Fibroblast of skin of right biceps (primary cell): ENCODE measurements around the gene SBSN.
A peak's percentile ranks its signal among the peaks of the same experiment; 100 is the strongest.

Experiments used
- DNase-seq: peaks from one replicate; pipeline ENCODE4 v3.0.0-alpha.2; 2013

Gene SBSN

DNA sequence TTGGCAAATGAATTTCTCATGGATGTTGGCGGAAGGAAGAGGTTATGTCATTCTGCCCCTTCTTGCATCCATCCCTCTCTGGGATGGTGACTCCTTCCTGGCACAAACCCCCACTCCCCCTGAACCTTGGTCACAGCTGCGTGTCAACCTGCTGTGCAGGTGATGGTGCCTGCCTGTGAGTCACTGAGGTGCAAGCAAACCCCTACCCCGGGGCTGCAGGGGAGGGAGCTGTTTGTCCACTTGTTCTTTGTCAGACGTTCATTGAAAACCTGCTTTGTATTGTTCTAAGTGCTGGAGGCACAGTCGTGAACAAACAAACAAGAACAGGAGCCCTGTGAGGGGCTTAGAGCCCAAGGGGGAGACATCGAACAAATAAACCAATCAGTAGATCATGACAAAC lies 3.2 kb upstream of the SBSN start:
- no peak for DNase-seq

DNA sequence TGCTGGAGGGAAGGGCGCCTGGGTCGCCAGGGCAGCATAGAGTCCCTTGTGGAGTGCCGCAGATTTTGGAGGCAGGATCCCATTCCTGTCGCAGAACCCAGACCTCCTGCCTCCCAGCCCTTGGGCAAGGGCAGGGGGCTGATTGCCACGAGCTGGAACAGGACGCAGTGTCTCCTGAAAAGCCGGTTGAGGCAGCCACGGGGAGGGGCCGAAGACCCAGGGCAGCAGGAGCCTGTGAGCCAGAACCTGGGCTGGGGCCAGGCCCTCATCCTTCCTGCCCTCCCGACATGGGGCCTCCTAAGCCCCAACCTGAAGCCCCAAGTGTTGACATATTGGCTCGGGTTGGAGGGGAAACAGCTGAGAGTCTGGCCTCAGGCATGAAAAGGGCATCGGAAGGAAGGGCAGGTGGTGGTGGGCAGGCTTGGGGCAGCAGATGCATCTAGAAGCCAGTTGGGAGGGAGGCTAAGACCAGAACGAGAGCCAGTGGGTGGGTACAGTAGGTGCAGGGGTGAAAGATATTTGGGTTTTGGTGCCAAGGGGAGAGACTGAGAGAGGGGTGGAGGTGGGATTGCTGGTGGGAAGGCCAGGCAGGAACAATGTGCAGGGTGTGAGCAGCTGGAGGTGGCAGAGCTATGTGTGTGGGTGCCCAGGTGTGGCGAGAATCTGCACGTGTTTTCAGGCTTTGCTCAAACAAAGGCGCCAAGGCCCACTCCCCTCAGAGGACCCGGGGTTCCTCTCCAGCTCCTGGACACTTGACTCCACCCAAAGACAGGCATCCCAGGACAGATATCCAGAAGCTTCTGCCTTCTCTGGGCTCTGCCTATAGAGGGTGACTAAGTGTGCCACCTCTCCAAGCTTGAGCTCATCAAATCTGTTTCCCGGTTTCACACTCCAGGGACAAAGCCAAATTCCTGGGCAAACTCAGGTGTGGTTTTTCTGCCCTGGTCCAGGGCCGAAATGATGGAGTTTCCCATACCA lies 1.4 kb upstream of the SBSN start:
- DNase-seq = no peak

DNA sequence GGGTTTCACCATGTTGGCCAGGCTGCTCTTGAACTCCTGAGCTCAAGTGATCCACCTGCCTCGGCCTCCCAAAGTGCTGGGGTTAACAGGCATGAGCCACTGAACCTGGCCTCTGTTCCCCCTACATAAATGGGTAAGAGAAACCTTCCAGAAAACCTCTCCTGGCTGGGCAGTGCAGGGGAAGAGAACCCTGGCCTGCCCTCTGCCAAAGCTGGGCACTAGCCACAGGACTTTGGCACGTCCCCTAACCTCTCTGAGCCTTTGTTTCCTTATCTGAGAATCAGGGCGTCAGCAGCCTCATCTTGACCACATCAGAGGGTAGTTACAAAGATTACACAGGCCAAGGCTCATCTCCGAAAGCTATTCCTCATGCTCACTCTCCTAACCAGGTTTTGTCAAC lies 2.2 kb downstream of the SBSN start:
- no peak for DNase-seq

DNA sequence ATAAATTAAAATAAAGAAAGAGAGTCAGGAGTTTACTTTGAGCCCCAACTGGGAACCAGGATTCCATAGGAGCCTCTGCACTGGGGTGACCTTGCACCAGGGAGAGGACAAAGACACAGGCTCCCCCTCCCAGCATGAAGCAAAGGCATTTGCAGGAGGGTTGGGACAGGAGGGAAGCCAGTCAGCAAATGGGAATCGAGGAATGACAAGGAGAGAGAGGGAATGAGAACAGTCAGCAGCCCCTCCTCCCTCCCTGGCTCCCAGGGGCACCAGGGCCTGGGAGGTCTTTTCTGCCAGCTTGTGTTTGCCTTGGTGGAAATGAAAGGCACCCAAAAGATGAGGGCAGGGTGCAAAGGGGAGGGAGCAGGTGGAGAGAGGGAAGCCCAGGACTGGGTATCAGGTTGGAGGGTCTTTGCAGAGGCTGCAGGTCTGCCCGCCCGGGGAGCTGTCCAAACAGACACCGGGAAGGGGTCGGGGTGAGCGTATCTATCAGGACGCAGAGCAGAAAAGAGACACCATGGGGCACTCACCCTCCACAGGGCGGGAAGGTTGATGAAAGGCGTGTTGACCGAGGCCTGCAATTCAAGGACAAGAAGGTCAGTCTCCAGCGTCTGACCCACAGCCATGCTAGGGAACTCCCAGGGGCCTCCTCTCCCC lies 3.8 kb downstream of the SBSN start:
- no peak for DNase-seq

DNA sequence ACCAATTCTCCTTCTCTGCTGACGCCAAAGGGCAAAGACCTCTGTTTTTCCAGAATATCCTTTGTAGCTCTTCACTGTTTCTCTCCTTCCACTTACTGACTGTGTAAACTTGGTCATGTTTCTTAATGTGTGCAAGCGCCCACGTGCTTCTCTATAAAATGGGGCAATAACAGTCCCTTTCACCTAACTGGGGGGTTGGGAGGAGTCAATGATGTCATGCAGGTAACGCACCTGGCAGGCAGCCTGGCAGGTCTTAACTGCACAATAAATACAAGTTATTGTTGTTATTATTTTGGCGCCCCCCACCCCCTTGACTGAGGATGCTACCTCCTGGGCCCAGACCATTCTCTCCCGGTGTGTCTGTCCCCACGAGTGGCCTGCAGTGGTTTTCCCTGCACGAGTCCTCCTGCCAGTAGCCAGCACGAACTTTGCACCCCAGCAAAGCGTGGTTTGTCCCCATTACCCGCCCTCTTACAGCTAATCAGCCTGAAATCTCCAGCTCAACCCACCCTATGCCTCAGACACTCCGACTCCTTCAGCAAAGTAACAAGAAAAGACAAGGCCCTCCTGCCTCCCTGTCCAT lies 5.3 kb downstream of the SBSN start:
- no peak for DNase-seq

DNA sequence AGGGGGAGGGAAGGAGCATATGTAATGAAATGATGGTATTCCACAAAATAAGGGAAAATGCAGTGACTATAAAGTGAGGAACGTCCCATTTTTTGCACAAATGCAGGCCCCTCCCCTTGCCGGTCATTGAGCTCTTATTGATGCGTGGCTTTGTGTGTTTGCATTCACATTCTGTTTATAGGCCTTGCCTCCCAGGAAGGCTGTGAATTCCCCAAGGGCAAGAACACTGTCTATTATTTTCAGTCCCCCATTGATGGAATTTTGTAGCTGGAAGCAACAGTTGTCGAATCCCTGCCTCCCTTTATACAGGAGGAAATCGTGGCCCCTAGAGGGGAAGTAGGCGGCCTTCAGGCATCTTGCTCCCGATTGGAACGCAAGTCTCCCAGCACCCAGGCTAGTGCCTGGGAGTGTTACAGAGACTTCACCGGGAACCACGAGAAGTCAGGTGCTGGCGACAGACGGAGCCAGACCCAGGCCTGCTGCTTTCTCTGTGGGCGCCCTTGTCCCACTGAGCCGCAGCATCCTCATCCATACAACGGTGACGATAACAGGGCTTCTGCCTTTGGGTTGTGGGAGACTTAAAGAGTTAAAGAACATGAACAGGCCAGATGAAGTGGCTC lies 6.9 kb downstream of the SBSN start:
- DNase-seq = peak; percentile 22

DNA sequence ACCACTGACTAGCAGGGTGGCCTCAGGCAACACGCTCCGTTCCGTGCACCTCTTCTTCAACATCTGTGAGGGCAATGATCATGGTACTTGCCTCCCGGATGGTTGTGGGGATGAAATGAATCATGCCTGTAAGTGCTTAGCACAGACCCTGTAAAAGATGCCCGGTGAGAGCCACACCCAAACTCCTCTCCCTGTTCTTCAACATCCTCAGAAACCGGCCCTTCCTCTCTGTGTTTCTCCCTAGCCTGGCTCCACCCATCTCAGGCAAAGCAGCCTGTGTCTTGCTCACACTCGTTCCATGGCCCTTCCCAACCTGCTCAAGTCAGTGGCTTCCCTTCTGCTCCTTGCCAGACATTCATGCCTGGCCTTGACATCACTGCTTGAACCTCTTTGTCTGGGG lies 8.8 kb downstream of the SBSN start:
- DNase-seq = peak; percentile 38

DNA sequence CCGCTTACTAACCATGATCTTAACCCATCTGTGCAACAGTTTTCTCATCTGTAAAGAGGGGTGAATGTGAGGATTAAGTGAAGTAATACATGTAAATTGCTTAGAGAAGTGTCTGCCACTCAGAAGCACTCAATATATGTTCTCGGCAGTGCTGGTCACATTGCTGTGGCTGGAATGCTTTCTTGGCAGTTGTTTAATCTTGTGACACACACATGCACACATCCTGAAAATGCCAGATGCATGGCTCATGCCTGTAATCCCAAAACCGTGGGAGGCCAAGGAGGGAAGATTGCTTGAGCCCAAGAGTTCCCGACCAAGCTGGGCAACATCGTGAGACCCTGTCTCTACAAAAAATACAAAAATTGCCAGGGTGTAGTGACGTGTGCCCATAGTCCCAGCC lies 9.8 kb downstream of the SBSN start:
- DNase-seq = peak; percentile 98

DNA sequence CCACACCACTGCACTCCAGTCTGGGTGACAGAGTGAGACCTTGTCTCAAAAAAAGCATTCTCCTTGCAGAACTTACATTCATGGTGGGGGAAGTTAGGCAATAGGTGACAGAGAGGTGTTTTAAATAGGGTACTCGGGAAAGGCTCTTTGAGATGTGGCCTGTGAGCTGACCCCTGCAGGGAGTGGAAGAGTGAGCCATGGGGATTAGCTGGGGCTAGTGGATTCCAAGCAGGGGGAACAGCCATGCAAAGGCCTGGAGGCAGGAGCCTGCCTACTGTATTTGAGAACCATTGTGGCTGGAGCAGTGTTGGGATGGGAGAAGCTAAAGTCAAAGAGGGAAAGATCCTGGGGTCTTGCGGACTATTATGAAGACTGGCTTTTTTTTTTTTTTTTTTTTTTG lies 10.8 kb downstream of the SBSN start:
- DNase-seq = no peak

DNA sequence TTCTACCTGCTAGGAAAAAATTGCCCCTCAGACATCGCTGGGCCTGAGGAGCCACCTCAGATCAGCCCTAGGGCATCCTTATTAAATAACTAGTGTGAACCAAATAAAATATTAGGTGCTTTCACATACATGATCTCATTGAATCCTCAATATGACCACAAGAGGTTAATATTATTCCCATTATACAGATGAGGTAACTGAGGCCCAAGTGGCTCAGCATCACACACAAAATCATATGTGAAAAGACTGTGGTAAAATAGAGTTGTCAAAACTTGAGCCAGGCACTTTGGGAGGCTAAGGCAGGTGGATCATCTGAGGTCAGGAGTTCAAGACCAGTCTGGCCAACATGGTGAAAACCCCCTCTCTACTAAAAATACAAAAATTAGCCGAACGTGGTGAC lies 11.8 kb downstream of the SBSN start:
- DNase-seq = no peak

DNA sequence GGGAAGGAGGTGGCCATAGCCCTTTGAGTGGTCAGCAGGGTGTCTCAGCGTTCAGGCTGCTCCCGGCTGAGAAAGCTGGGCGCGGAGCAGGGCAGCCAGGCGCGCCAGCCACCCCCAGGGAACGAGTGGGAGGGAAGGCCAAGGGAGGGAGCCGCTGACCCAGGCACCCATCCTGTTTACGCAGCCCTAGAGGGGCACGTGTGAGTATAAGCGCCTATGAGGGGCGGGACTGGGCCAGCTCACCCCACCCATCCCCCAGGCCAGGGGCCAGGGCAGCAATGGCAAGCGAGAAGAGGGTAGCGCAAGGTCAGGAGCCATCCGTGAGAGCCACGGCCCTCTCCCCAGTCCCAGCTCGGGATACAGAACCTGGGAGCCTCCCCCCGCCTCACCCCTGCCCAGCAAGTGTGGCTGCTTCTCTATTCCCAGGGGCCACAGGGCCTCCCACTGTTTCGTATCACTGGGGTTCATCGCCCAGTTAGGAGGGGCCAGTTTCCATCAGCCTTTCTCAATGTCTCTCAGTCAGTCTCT lies 13.8 kb downstream of the SBSN start:
- DNase-seq = peak; percentile 36

DNA sequence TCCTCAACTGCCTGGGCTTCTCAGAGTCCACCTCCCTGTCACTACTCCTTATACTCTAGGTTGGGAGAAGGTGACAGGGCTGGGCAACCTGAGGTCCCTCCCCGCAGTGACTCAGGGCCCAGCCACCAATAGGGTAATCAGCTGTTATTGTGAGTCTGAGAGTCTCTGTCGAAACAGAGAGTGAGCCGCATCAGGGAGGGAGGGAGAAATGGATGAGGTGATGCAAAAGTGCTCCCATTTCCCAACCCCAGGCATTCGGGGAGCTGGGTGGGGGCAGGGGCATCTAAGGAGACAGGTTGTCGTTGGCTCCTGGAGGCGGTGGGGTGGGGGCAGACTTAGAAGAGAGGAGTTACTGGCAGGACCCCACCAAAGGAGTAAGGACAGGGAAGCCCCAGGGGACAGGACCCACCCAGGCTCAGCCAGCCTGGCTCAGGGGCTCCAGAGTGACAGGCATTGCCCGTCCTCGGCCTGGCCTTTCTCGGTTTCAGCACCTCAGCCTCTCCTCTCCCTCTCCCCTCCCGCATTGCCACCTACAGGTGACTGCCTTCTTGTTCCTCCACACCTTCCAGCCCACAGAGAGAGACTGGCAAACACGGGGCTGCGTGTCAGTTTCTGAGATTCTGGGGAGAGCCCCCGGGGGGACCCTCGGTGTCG lies 14.4 kb downstream of the SBSN start, which contains the start of gene DMKN:
TSS of gene DMKN (minus strand) at position 22 of the 654 bp plus-strand sequence. CDS start 174 bp downstream, outside the sequence.
- DNase-seq = peak; percentile 59

DNA sequence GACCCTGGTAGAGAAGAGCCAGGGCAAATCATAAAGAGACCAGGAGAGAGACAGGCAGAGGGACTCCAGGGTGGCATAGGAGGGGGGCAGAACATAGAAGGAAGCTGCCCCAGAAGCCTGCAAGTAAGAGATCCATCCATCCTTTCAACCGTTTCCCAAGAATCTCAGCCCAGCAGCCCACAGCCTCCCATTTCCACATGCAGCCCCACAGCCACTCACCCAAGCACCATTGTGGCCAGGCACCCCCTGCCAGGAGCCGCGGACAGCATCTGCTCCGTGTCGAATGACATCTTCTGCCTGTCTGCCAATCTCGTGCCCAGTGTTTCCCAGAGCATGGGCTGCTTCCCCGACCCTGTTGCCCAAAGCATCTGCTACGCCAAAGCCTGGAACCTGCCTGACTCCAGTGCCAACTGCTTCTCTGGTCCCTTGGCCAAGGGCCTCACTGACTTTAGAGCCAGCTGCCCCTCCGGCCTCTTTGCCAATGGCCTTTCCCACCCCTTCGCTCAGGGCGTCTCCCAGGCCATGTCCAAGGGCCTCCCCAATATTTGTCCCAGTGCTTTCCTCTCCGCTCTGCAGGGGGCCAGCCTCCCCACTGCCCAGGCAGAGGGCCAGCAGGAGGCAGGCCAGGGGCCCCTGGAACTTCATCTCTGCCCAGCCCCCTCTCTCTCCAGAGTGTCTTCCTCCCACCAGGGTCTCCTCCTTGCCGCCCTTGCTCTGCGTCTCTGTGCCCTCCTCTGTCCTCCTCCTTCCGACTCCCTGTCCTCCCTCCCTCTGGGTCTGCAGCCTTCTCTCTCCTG lies 15.1 kb downstream of the SBSN start:
- no peak for DNase-seq

DNA sequence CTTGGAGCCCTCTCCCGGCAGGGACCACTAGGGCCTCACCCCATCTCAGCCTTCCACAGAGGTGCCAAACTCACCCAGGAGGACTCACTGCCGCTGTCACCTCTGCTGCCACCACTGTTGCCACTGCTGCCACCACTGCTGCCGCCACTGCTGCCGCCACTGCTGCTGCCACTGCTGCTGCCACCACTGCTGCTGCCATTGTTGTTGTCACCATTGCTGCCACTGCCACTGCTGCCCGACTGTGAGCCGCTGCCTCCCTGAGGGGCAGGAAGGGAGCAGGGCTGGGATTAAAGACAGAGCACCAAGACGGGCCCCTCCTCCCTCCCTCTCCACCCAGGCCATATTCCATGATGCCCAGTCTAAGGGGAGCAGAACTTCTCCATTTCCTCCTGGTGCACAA lies 16.8 kb downstream of the SBSN start:
- DNase-seq = no peak

DNA sequence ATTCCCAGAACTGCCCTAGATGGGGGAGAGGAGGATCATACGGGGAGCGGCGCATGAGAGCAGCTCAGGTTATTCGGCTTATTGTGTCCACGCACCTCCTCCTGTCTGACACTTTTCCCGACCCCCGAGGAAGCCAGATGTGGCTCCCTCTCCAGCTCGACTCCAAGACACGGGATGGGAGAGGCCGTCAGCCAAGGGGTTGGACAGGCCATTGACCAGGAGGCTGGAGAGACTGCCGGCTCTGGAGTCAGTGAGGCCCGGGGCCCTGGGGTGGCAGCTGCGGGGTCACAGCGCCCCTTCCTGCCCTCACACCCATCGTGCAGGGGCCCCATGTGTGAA lies 17.5 kb downstream of the SBSN start:
- DNase-seq = no peak

DNA sequence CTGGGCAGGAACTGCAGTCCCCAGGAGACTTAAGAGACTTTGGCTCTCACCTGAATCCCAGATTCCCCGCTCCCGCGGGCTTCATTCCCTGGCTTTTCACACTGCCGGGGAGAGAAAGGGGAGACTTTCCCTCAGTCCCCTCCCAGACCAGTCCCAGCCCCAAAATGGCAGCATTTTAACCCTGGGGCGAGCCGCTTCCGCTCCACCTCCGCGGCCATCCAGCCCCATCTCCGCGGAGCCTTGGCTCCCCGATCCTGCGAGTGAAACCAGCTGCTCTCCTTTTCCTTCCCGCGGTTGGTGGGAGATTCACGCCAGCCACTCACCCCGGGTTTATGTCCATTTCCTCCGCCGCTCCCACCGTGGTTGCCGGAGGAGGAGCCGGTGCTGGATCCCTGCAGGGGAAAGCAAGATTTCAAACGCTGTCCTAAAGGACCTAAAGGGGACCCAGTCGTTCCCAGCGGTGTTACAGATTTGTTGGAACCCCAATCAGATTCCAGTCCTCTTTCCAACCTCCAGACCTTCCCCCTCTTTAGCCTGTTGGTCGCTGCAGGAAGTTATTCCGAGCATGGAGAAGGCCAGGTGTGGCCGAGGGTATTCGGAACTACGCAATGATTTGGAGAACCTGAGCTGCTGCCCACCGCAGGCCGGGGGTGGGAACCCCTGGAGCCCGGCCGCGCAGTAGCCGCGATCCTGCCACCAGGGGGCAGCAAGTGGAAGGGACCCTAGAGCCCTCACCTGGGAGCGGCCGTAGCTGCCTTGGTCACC lies 18.1 kb downstream of the SBSN start:
- peak; percentile 51 for DNase-seq

DNA sequence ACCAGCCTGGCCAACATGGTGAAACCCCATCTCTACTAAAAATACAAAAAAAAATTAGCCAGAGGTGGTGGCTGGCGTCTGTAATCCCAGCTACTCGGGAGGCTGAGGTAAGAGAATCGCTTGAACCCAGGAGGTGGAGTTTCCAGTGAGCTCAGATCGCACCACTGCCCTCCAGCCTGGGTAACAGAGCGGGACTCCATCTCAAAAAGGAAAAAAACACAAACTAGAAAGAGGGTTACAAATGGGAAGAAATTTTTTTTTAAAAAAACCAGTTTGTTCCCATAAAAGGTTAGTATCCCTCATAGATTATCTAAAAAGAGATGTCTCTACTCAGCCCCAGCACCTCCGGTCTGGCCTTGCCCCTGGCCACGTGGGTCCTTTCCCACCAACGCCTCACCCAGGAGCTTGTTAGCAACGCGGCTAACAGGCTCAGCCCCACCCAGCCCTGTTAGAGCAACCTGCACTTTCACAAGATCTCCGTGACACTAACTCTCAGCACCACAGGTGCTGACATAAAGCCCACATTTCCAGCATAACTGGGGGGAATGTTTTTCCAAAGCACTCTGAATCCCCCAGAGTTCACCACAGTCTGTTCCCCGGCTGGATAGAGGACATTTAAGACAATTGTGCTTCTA lies 19.0 kb downstream of the SBSN start:
- no peak for DNase-seq

DNA sequence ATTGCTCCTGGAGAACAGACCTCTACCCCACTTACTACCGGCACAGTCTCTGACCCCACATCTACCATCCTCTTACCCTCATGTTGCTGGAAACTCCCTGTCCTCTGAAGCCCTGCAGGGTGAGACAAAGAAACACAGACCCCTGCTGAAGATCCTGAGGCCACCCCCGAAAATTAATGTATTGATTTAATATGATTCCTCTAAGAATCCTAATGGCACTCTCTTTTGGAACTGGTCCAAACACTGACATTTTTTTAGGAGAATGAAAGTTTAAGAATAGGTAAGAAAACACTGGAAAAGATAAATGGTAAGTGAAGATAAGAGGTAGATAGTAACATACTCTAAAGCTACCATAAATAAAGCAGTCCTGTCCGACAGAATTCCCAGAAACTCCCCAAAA lies 20.0 kb downstream of the SBSN start:
- no peak for DNase-seq

DNA sequence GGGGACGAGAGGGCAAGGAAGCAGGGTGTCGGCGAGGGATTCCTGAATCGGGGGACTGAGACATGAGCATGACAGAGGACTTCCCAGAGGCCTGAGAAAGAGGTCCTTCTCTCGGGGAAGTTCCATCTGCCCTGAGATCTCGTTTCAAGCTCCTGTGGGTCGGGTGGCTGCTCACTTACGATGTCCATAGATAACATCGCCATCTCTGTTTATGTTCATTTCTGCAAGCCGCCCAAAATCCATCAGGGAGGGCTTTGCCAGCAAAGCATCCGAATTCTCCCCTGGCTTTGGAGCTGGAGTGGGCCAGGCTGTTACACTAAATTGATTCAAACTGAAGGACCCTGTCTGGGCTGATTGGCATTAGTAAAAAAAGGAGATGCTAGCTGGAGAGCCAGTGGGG lies 20.6 kb downstream of the SBSN start:
- DNase-seq = no peak

DNA sequence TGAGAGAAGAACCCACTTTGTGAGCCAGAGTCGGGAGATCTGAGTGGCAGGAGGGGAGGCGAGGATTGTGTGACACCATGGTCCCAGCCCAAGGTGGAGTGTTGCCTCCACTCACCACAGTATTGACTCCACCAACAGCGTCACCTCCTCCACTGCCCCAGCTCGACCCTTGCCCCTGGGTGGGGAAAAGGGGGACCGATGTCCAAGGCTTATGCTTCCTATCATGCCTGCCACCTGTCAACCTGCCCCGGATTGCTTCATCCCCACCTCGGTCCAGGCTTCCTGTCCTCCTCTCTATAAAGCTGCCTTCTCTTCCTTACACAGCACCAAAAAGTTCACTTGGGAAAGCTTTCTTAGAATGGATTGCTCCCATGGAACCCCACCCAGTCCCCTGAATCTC lies 22.1 kb downstream of the SBSN start:
- DNase-seq = no peak

DNA sequence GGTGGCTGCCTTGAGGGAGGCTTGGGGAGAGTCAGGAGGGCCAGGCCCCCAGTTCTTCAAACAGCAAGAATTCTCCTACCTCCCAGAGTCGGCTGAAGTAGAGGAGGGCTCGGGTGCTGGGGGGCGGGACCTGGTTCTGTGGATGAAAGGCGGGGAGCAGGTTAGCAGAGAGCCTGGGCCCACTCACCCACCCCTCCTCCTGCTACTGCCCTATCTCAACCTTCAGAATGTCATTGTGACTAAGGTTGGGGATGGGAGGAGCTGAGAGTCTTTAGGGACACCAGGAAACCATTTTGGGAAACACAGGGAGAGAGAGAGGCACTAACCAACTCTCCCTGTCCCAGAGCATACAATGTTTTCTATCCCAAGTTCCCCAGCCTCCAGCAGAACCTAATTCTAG lies 25.4 kb downstream of the SBSN start:
- DNase-seq = no peak
